ENCODE measurements around the gene SRGAP3.

The SRGAP3 gene

GRCh38 chr3:9036404-9037131 is 212.9 kb downstream of the SRGAP3 start:
- DNase-seq: no peak

GRCh38 chr3:9035961-9036360 is 213.5 kb downstream of the SRGAP3 start:
- DNase-seq: no peak

GRCh38 chr3:9035473-9035872 is 214.0 kb downstream of the SRGAP3 start:
- DNase-seq: no peak

GRCh38 chr3:9033867-9034266 is 215.6 kb downstream of the SRGAP3 start:
- DNase-seq: no peak

GRCh38 chr3:9032231-9032777 is 217.1 kb downstream of the SRGAP3 start:
- DNase-seq: no peak

- DNase-seq: no peak
These were observed 219.4 kb downstream of the SRGAP3 start for GRCh38 chr3:9030034-9030433.

- DNase-seq: no peak
These were observed 221.3 kb downstream of the SRGAP3 start for GRCh38 chr3:9028134-9028533.

GRCh38 chr3:9026320-9027045 is 223.0 kb downstream of the SRGAP3 start:
- no peak for DNase-seq

GRCh38 chr3:9024341-9024740 is 225.1 kb downstream of the SRGAP3 start:
- no peak for DNase-seq

GRCh38 chr3:9023226-9023590 is 226.2 kb downstream of the SRGAP3 start:
- DNase-seq: no peak

- no peak for DNase-seq
These were observed 226.9 kb downstream of the SRGAP3 start for GRCh38 chr3:9022305-9023225.

- DNase-seq: no peak
These were observed 228.0 kb downstream of the SRGAP3 start for GRCh38 chr3:9021271-9022009.

GRCh38 chr3:9020426-9020825 is 229.0 kb downstream of the SRGAP3 start:
- DNase-seq: no peak

GRCh38 chr3:9019259-9019961 is 230.0 kb downstream of the SRGAP3 start:
- no peak for DNase-seq

- no peak for DNase-seq
These were observed 234.2 kb downstream of the SRGAP3 start for GRCh38 chr3:9015250-9015649.

- DNase-seq: no peak
These were observed 235.5 kb downstream of the SRGAP3 start for GRCh38 chr3:9013782-9014563.

- no peak for DNase-seq
These were observed 236.9 kb downstream of the SRGAP3 start for GRCh38 chr3:9012521-9012920.

- no peak for DNase-seq
These were observed 239.4 kb downstream of the SRGAP3 start for GRCh38 chr3:9009976-9010545.

GRCh38 chr3:9008550-9009255 is 240.7 kb downstream of the SRGAP3 start:
- no peak for DNase-seq

- no peak for DNase-seq
These were observed 241.5 kb downstream of the SRGAP3 start for GRCh38 chr3:9007928-9008327.
